Kidney epithelial cell (primary cell): ENCODE measurements around the gene TUBA3C. TPM values are rescaled to one million over a fixed set of nuclear protein-coding genes. Genes with fewer than 3 reads are reported as not detected.

Experiments used
- DNase-seq: peaks from one replicate; pipeline ENCODE4 v3.0.0-alpha.2; 2010; ENCODE audit warnings: low read depth
- H3K27me3 ChIP-seq: 2 replicates; pipeline ENCODE4 v1.6.0; 2011; ENCODE audit warnings: low read length; ENCODE audit not compliant: control insufficient read depth, insufficient read depth
- H3K36me3 ChIP-seq: 2 replicates; pipeline ENCODE4 v1.5.1; 2011; ENCODE audit warnings: low read length; ENCODE audit not compliant: control insufficient read depth, insufficient read depth
- H3K4me3 ChIP-seq: 2 replicates; pipeline ENCODE4 v1.5.1; 2011; ENCODE audit warnings: low read depth, mild to moderate bottlenecking, control low read depth, low read length
- total RNA-seq: library from RNA; depleted of rRNA; stranded (reverse); fragments of >200 nt; gene quantifications from 2 replicates; pipeline ENCODE4 v1.2.3, GENCODE V29; 2015
- TF ChIP-seq, protein P1 (sequence below): IDR thresholded peaks from 2 replicates; pipeline ENCODE4 v1.5.1; 2011; ENCODE audit warnings: mild to moderate bottlenecking, moderate library complexity, low read length, control low read depth, inconsistent platforms; ENCODE audit not compliant: insufficient read depth, poor library complexity, severe bottlenecking

The TUBA3C gene
- total RNA-seq, 1 donor from 2014 or later = not detected

DNA sequence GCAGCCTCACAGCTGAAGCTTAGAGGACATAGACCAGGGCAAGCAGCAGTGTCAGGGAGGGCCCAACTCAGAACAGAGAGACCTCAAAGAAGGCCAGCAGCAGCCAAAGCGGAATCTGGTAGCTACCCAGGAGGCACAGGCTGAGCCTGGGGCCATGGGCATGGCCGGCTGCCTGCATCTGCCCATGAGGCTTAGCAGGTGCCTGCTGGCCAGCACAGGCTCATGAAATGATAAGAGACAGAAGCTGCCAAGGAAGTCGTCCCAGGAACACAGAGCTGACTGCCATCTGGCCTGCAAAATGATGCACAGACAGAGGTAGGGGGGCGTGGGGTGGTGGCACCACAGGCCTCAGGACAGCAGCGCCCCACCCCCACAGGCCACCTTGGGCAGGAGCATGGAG is 29.2 kb downstream of the TUBA3C start:
- DNase-seq = no peak
- TF ChIP-seq, protein P1, sequence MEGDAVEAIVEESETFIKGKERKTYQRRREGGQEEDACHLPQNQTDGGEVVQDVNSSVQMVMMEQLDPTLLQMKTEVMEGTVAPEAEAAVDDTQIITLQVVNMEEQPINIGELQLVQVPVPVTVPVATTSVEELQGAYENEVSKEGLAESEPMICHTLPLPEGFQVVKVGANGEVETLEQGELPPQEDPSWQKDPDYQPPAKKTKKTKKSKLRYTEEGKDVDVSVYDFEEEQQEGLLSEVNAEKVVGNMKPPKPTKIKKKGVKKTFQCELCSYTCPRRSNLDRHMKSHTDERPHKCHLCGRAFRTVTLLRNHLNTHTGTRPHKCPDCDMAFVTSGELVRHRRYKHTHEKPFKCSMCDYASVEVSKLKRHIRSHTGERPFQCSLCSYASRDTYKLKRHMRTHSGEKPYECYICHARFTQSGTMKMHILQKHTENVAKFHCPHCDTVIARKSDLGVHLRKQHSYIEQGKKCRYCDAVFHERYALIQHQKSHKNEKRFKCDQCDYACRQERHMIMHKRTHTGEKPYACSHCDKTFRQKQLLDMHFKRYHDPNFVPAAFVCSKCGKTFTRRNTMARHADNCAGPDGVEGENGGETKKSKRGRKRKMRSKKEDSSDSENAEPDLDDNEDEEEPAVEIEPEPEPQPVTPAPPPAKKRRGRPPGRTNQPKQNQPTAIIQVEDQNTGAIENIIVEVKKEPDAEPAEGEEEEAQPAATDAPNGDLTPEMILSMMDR = no peak
- no peaks in the 10 kb centered on the region for H3K36me3 ChIP-seq
- H3K27me3 ChIP-seq = no peaks in the 10 kb centered on the region
- no peak overlapping the region for H3K4me3 ChIP-seq

DNA sequence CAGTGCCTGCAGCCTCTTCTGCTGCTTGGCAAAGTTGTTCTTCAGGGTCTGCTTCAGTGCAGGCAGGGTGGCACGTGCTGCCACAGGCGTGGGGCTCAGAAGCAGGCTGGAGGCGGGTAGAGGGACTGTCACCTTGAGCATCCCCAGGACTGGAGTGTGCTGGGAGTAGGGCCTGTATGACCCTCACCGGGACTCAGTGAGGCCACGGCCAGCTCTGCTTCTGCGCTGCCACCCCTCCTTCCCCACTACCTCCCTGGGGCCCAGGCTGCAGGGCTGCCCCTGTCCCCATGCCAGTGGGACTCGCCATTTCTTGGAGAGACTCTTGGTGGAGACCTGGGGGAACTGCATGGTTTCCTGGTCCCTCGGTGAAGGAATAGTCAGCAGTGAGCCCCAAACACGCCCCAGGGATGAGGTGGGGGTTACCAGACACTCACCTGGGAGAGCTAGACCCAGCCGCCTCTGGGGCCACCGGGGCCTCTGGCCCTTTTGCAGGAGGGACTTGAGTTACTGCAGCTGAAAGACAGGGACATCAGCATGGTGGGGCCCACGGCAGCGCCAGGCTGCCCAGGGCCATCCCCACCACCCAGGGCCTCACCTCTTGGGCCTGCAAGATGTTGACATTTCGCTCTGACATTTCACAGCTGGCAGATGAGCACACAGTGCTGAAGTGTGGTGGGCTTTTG is 29.9 kb downstream of the TUBA3C start:
- TF ChIP-seq, protein P1 = no peak
- Histone ChIP-seq H3K4me3 (no peak overlapping the region), H3K36me3 (no peaks in the 10 kb centered on the region), H3K27me3 (no peaks in the 10 kb centered on the region)
- DNase-seq = no peak

DNA sequence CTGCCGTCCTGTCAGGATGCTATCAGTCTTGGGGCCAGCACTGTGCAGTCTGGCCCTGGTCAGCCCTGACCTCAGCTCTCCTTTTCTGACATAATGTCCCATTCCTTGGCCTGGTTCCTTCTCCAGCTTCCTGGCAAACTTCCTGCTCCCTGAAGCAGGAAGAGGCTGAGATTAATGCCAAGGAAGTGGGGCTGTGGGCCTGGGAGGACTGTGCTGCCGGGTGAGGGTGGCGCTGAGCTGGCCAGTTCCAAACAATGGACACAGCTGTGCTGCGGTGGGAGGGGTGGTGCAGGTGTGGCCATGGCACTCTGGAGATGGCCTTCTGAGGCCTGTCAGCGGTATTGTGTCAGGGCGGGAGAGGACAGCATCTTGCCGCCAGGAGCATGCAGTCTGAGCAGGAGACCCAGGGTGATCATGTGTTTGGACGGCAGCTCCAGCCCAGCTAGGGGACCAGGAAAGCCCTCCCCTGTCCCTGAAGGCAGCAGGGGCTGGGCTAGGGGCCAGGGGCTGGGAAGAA is 30.9 kb downstream of the TUBA3C start:
- TF ChIP-seq, protein P1 = no peak
- H3K27me3 ChIP-seq = no peaks in the 10 kb centered on the region
- no peak overlapping the region for H3K4me3 ChIP-seq
- no peaks in the 10 kb centered on the region for H3K36me3 ChIP-seq
- no peak for DNase-seq

DNA sequence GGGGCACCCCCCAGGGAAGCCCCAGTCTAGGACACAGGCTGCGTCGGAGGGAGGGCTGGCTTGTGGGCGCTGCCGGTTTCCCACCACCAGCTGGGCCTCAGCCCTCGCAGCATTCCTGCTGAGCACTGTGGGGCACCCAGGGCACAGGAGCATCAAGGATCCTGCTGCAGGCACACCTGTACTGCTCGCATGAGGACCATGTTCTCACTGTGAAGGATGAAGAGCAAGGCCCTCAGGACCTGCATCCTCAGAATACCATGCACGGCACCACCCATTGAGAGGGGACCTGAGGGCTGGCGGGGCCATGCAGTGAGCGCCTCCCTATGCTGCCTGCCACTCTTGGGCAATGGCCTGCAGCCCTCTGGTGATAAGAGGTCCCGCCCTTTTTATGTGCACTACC is 31.4 kb downstream of the TUBA3C start:
- DNase-seq = no peak

DNA sequence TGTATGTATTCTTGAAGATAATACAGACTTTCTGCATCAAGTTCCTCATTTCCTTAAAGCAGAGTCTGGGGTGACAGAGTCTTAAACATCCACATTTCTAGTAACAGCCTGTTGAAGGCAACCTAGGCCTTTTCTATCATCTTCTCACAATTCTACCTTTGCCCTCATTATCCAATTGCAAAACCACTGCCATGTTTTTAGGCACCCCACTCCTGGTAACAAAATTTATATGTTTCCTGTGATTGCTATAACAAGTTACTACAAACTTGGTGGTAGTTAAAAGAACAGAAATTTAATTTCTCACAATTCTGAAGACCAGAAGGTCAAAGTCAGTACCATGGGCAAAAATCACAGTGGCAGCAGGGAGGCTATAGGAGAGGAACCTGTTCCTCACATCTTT is 33.1 kb downstream of the TUBA3C start:
- no peak for DNase-seq
- Histone ChIP-seq H3K4me3 (no peak overlapping the region), H3K27me3 (no peaks in the 10 kb centered on the region), H3K36me3 (no peaks in the 10 kb centered on the region)
- TF ChIP-seq, protein P1 = no peak

More for the DNA sequence above, 31.4 kb downstream of the TUBA3C start:
- Histone ChIP-seq H3K4me3 (no peak overlapping the region), H3K27me3 (no peaks in the 10 kb centered on the region), H3K36me3 (no peaks in the 10 kb centered on the region)
- TF ChIP-seq, protein P1 = no peak
